ENCODE measurements around the gene ARHGAP12.

DNA sequence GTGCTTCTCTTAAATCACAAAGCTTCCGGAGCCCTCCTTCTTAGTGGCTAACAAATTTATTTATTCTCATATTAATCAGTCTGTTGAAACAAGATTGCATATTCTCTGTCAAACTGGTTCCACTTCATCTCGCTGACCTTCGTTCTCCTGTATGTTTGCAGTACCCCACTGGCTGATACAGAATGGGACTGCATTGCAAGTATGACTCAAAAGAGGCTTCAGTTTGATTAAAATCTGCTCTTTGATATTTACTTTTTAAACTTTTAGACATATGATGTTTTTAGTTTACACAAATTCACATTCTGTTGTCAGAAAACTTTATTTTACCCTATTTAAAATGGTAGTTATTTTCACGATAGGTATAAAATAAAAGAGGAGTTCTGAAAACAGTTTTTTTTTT lies 14.3 kb upstream of the ARHGAP12 start:
- TF ChIP-seq, protein P1, sequence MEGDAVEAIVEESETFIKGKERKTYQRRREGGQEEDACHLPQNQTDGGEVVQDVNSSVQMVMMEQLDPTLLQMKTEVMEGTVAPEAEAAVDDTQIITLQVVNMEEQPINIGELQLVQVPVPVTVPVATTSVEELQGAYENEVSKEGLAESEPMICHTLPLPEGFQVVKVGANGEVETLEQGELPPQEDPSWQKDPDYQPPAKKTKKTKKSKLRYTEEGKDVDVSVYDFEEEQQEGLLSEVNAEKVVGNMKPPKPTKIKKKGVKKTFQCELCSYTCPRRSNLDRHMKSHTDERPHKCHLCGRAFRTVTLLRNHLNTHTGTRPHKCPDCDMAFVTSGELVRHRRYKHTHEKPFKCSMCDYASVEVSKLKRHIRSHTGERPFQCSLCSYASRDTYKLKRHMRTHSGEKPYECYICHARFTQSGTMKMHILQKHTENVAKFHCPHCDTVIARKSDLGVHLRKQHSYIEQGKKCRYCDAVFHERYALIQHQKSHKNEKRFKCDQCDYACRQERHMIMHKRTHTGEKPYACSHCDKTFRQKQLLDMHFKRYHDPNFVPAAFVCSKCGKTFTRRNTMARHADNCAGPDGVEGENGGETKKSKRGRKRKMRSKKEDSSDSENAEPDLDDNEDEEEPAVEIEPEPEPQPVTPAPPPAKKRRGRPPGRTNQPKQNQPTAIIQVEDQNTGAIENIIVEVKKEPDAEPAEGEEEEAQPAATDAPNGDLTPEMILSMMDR (IDR thresholded peaks at IDR 0.05; ENCODE audit: insufficient read depth, low read length, poor library complexity, severe bottlenecking): no peak
- TF ChIP-seq EZH2phosphoT487 (conservative IDR thresholded peaks at IDR 0.05; ENCODE audit: low read length): no peak

All from SU-DHL-6 (cell line).